Heart right ventricle (tissue), 16 donors: ENCODE results near the gene SLC1A2. TPM values are rescaled to one million over a fixed set of nuclear protein-coding genes. Genes with fewer than 3 reads are reported as not detected.

ENCODE experiments used
- ATAC-seq, 8 donors: fragments of 200-7000 bp; cut with Tn5 transposase; one replicate each; pipeline ENCODE4 v1.9.1; 2020; ENCODE audit warnings: mild to moderate bottlenecking in 8 of 8, moderate library complexity in 8 of 8, moderate number of reproducible peaks in 1 of 8
- DNase-seq, 2 donors: peaks; one replicate each; pipeline ENCODE4 v3.0.0-alpha.2; 2020
- H3K27ac ChIP-seq, 10 donors: fragments of 200-600 bp; sonication (generic) in 2 of 10; one replicate each; pipeline versions ENCODE4 v1.5.0 to v1.8.0; 2020 to 2022; ENCODE audit warnings: mild to moderate bottlenecking in 3 of 10
- H3K27me3 ChIP-seq, 7 donors: fragments of 200-600 bp; one replicate each; pipeline ENCODE4 v1.8.0; 2021 to 2022; ENCODE audit warnings: mild to moderate bottlenecking in 2 of 7
- H3K36me3 ChIP-seq, 9 donors: fragments of 200-600 bp; sonication (generic) in 1 of 9; one replicate each; pipeline versions ENCODE4 v1.5.0 to v1.8.0; 2020 to 2022; ENCODE audit warnings: mild to moderate bottlenecking in 2 of 9
- H3K4me1 ChIP-seq, 9 donors: fragments of 200-600 bp; sonication (generic) in 1 of 9; one replicate each; pipeline versions ENCODE4 v1.5.0 to v1.8.0; 2020 to 2022; ENCODE audit warnings: mild to moderate bottlenecking in 4 of 9
- H3K4me3 ChIP-seq, 10 donors: fragments of 200-600 bp; sonication (generic) in 2 of 10; one replicate each; pipeline versions ENCODE4 v1.5.0 to v1.8.0; 2020 to 2022; ENCODE audit warnings: mild to moderate bottlenecking in 7 of 10, moderate library complexity in 2 of 10
- H3K9me3 ChIP-seq, 11 donors: fragments of 200-600 bp in 10 of 11; sonication (generic) in 2 of 11; one replicate each; pipeline versions ENCODE4 v1.5.0 to v1.8.0; 2013 to 2022; ENCODE audit warnings: mild to moderate bottlenecking in 2 of 11, control low read depth in 1 of 11, moderate library complexity in 1 of 11
- CTCF ChIP-seq, 9 donors: fragments of 200-600 bp; sonication (generic) in 2 of 9; IDR thresholded peaks; one replicate each; pipeline versions ENCODE4 v1.5.0 to v1.8.0; 2021 to 2022; ENCODE audit warnings: antibody characterized with exemption in 9 of 9, mild to moderate bottlenecking in 5 of 9, moderate library complexity in 1 of 9
- WGBS, 2 donors: extraction: QIAGEN DNeasy Blood & Tissue Kit; methylation state at CpG; one replicate each; pipeline ENCODE4 v1.1.7; 2013; ENCODE audit warnings: inconsistent platforms in 1 of 2; 5-methylcytosine and 5-hydroxymethylcytosine counted together
- intact Hi-C, 10 donors: fragments of 100-400 bp; cut with DNase I; formaldehyde crosslinking; loops; one replicate each; pipeline versions ENCODE4 v1.11.1 to v1.14.2; 2022
- polyA plus RNA-seq, 2 donors: library from polyadenylated mRNA; stranded (reverse); fragments of 200-250 nt; gene quantifications; one replicate each; pipeline ENCODE4 v1.2.3, GENCODE V29; 2013
- total RNA-seq, 10 donors: library from RNA; stranded (reverse); fragmentation: NEBNext Ultra II Directional in 3 of 10; extraction: Animal tissue kit (Norgen Biotek cat#: 25700) in 3 of 10; gene quantifications; one replicate each; pipeline versions ENCODE4 v1.2.1 to v1.2.4, GENCODE V29; 2021 to 2023
- donor health status: Arrhythmogenic right ventricular cardiomyopathy.
- donor health status: ischemic (EF 13 %, LVEDD 7.1; RV severe dilation, severe dysfunction).
- donor health status: healthy with polysubstance abuse.
- donor health status: DM: no; HTN: yes; CAD: no.
- donor health status: DM: no; HTN: no; CAD: no.
- donor health status: ischemic (EF 25% LVEDD 6.9; RV normal size, moderate dysfunction).
- donor health status: ischemic (EF 25% LVEDD 5.7; RV mildly dilated, moderate dysfunction).
- donor health status: healthy.
- donor health status: DM: yes; HTN: yes; CAD: no.
- donor health status: Ischemic cardiomyopathy.
- donor health status: ischemic (EF 35%, LVEDD 5.7; RV mildly dilated, moderate dysfunction).
- donor health status: nonischemic (EF 11% LVEDD 7.7; RV severe dilation, severe dysfunction).
- donor health status: DM: yes; HTN: yes; CAD: no.
- donor health status: PGD.
- donor health status: ischemic (EF 29% LVEDD 5.4; RV normal size, mild dysfunction).
- donor health status: nonischemic (EF 23%, LVEDD 6.1; RV moderate dilation, normal function).

Gene SLC1A2
- total and polyA plus RNA-seq, 12 donors, result 0.29 to 25.8 (median 3.4) TPM

- no peak for TF ChIP-seq CTCF (IDR thresholded peaks at IDR 0.05)
- no peak for ATAC-seq
- WGBS, 2 donors, result 84 to 88% methylated on average over 6 of the region's 6 CpGs
- no peak for DNase-seq
- Histone ChIP-seq H3K27me3 (peaks cover 0 to 6% (median 0%) of the 10 kb centered on the region in 7 donors), H3K4me3 (no peak overlapping the region), H3K27ac (no peak overlapping the region), H3K4me1 (peaks cover 0 to 32% (median 6%) of the 10 kb centered on the region in 9 donors), H3K9me3 (no peaks in the 10 kb centered on the region), H3K36me3 (no peaks in the 10 kb centered on the region)
- intact Hi-C loops, result loop anchor here (2.0 to 10.0 kb wide), 14 partner anchors 95 to 878 kb away; partner anchors contain the start of gene ELF5 (in 2 of the 10)
Measured at GRCh38 chr11:35389897-35390465, 29.4 kb downstream of the SLC1A2 start.

GRCh38 chr11:35389112-35389511, 30.2 kb downstream of the SLC1A2 start:
- no peak for TF ChIP-seq CTCF (IDR thresholded peaks at IDR 0.05)
- no peaks in the 10 kb centered on the region for H3K36me3 ChIP-seq
- WGBS, 2 donors, result 90 to 100% methylated on average over 1 of the region's 1 CpG
- peaks cover 0 to 32% (median 6%) of the 10 kb centered on the region in 9 donors for H3K4me1 ChIP-seq
- no peak overlapping the region for H3K27ac ChIP-seq
- H3K27me3 ChIP-seq, result peaks cover 0 to 6% (median 0%) of the 10 kb centered on the region in 7 donors
- ATAC-seq (no peak), DNase-seq (no peak)
- intact Hi-C loops, result loop anchor here in 4 of 10 donors (10.0 kb wide), 3 partner anchors 124 to 154 kb away; no protein-coding TSS in a partner anchor
- no peaks in the 10 kb centered on the region for H3K9me3 ChIP-seq
- H3K4me3 ChIP-seq, result no peak overlapping the region

GRCh38 chr11:35388061-35388460, 31.3 kb downstream of the SLC1A2 start:
- Histone ChIP-seq H3K27me3 (peaks cover 0 to 3% (median 0%) of the 10 kb centered on the region in 7 donors), H3K9me3 (no peaks in the 10 kb centered on the region), H3K4me1 (peaks cover 0 to 32% (median 6%) of the 10 kb centered on the region in 9 donors), H3K36me3 (no peaks in the 10 kb centered on the region), H3K27ac (no peak overlapping the region), H3K4me3 (no peak overlapping the region)
- WGBS, 2 donors, result 92 to 93% methylated on average over 5 of the region's 5 CpGs
- intact Hi-C loops, result loop anchor here in 4 of 10 donors (10.0 kb wide), 3 partner anchors 123 to 153 kb away; no protein-coding TSS in a partner anchor
- DNase-seq (no peak), ATAC-seq (no peak)
- TF ChIP-seq CTCF (IDR thresholded peaks at IDR 0.05), result no peak

GRCh38 chr11:35387111-35387982, 32.0 kb downstream of the SLC1A2 start:
- 62 to 64% methylated on average over 4 of the region's 4 CpGs for WGBS, 2 donors
- peak in 5 of 9 donors; percentile 12 to 60 (median 52) for TF ChIP-seq CTCF (IDR thresholded peaks at IDR 0.05)
- Histone ChIP-seq H3K36me3 (no peaks in the 10 kb centered on the region), H3K4me3 (no peak overlapping the region), H3K9me3 (no peaks in the 10 kb centered on the region), H3K4me1 (peaks cover 0 to 29% (median 6%) of the 10 kb centered on the region in 9 donors), H3K27me3 (no peaks in the 10 kb centered on the region), H3K27ac (no peak overlapping the region)
- DNase-seq (no peak), ATAC-seq (no peak)
- intact Hi-C loops, result loop anchor here in 4 of 10 donors (10.0 kb wide), 3 partner anchors 123 to 153 kb away; no protein-coding TSS in a partner anchor
